ENCODE results near the gene CYP27A1.

The CYP27A1 gene

DNA sequence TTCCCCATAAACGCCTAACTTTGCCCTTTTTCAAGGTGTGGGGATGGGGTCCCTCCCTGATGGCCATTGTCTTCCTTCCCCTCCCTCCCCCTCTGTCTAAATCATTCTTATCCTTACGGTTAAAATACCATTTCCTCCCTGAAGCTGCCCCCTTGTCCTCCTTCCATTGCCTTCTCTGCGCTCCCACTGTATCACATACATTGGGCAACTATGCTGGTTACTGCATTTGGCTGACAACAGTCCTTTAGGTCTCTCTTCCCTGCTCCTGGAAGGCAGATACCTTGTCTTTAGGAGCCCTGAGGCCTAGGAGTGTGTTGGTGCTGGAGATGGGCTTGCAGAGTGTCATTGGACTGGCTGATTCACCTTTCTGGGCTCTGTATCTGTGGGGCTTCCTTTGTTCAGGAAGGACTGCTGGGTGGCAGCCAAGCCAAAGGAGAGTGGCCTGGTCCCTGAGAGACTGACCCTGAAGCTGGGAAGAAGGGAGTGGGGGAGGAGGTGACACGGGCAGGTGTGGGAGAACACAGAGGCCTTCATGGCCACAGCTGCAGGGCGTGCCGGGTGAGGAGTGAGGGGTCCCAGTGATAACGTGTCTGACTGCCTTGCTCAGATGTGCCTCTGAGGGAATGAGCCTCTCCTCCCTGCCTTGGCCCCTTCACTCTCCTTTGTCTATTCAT lies 79.8 kb downstream of the CYP27A1 start:
- Histone ChIP-seq H3K4me3 (replicated peaks; ENCODE audit: low read depth, low read length) (no peak overlapping the region), H3K36me3 (ENCODE audit: control insufficient read depth, insufficient read depth, low read length) (no peaks in the 10 kb centered on the region), H3K27me3 (replicated peaks; ENCODE audit: control insufficient read depth, insufficient read depth, low read length) (peaks cover 6% of the 10 kb centered on the region)
- no peak for DNase-seq (ENCODE audit: extremely low read depth, insufficient read length)
- TF ChIP-seq, protein P1, sequence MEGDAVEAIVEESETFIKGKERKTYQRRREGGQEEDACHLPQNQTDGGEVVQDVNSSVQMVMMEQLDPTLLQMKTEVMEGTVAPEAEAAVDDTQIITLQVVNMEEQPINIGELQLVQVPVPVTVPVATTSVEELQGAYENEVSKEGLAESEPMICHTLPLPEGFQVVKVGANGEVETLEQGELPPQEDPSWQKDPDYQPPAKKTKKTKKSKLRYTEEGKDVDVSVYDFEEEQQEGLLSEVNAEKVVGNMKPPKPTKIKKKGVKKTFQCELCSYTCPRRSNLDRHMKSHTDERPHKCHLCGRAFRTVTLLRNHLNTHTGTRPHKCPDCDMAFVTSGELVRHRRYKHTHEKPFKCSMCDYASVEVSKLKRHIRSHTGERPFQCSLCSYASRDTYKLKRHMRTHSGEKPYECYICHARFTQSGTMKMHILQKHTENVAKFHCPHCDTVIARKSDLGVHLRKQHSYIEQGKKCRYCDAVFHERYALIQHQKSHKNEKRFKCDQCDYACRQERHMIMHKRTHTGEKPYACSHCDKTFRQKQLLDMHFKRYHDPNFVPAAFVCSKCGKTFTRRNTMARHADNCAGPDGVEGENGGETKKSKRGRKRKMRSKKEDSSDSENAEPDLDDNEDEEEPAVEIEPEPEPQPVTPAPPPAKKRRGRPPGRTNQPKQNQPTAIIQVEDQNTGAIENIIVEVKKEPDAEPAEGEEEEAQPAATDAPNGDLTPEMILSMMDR (IDR thresholded peaks at IDR 0.05; ENCODE audit: insufficient read depth, low read length, poor library complexity, severe bottlenecking): no peak

DNA sequence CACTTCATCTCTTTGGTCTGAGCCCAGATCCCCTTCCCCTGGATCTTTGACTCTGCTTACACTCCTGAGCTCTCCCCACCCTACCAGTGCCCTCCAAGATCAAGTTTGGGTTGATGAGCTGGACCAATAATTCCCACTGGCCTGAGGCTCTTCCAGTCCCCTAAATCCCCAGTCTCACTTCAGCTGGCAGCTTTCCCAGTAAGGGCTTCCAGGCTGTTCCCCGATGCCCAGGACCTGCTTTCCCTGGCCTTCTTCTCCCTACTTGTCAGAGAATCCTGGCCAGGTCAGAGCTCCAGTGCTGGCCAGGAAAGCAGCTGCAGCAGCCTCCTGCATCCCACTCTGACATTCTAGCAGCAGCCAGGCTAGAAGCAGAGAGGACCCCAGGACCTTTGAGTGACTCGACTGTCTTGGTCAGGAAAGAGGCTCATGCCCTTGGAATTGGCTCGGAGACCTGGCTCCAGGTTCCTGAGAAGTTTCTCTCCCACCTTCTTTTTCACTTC lies 81.1 kb downstream of the CYP27A1 start:
- Histone ChIP-seq H3K4me3 (replicated peaks; ENCODE audit: low read depth, low read length) (no peak overlapping the region), H3K27me3 (replicated peaks; ENCODE audit: control insufficient read depth, insufficient read depth, low read length) (peaks cover 6% of the 10 kb centered on the region), H3K36me3 (ENCODE audit: control insufficient read depth, insufficient read depth, low read length) (no peaks in the 10 kb centered on the region)
- TF ChIP-seq, protein P1 (IDR thresholded peaks at IDR 0.05; ENCODE audit: insufficient read depth, low read length, poor library complexity, severe bottlenecking): no peak
- no peak for DNase-seq (ENCODE audit: extremely low read depth, insufficient read length)
